IPS-NIHi7 (cell line): Measurements from ENCODE around the gene NTMT2.

ENCODE experiments used
- DNase-seq: peaks from one replicate; pipeline ENCODE4 v3.0.0; 2012; ENCODE audit warnings: mixed read lengths; ENCODE audit errors: extremely low spot score

Gene NTMT2

GRCh38 chr1:170205301-170205700 lies 59.5 kb downstream of the NTMT2 start:
- DNase-seq: no peak

GRCh38 chr1:170209125-170209524 lies 63.4 kb downstream of the NTMT2 start:
- no peak for DNase-seq

- no peak for DNase-seq
Observed at GRCh38 chr1:170210142-170210541, 64.4 kb downstream of the NTMT2 start.

- no peak for DNase-seq
Observed at GRCh38 chr1:170213596-170213995, 67.8 kb downstream of the NTMT2 start.

GRCh38 chr1:170214117-170215032 lies 68.6 kb downstream of the NTMT2 start:
- no peak for DNase-seq

GRCh38 chr1:170215072-170215885 lies 69.5 kb downstream of the NTMT2 start:
- no peak for DNase-seq

GRCh38 chr1:170217517-170218256 lies 71.9 kb downstream of the NTMT2 start:
- DNase-seq: no peak

GRCh38 chr1:170218257-170218650 lies 72.5 kb downstream of the NTMT2 start:
- no peak for DNase-seq
